ENCODE results near the gene THOC6.

Gene THOC6

GRCh38 chr16:3026003-3026378 lies 2.2 kb downstream of the THOC6 start (continued):
- TF ChIP-seq PRDM6 (tag by site-specific recombination; IDR thresholded peaks at IDR 0.05): no peak
- TF ChIP-seq ZNF354C (tag by site-specific recombination; IDR thresholded peaks at IDR 0.05; ENCODE audit: borderline replicate concordance, low read depth): no peak
- TF ChIP-seq PRDM1 (tag by site-specific recombination; IDR thresholded peaks at IDR 0.05): no peak
- no peak for TF ChIP-seq ZNF292 (tag by site-specific recombination; IDR thresholded peaks at IDR 0.05; ENCODE audit: borderline replicate concordance, low read depth)

GRCh38 chr16:3026609-3027488 lies 3.0 kb downstream of the THOC6 start:
- no peak for TF ChIP-seq ZNF112 (tag by site-specific recombination; IDR thresholded peaks at IDR 0.05)
- Histone ChIP-seq H3K36me3 (ENCODE audit: control insufficient read depth in 2 of 2, insufficient read depth in 1 of 2, low read length in 2 of 2) (peaks cover 0 to 22% of the 10 kb centered on the region in 2 experiments; a peak in 1 of 3 replicates), H3K4me1 (ENCODE audit: control insufficient read depth, insufficient read depth, low read length) (peaks cover 19% of the 10 kb centered on the region), H3K27ac (ENCODE audit: extremely low read depth, low read depth, low read length) (no peak overlapping the region), H3K4me3 (ENCODE audit: low read depth, low read length) (no peak overlapping the region), H3K9me3 (ENCODE audit: control insufficient read depth, insufficient read depth, low read depth, low read length) (no peaks in the 10 kb centered on the region)
- CTCF ChIA-PET: interaction anchor here (0.6 to 9.2 kb wide), 9 partner anchors 8 to 1577 kb away, joined by 3 to 149 read pairs (median 6); partner anchors contain the start of genes BICDL2 and TNFRSF12A
- POLR2A ChIA-PET: interaction anchor here (1.0 to 11.9 kb wide), 8 partner anchors 19 to 145 kb away, joined by 3 to 247 read pairs (median 7); partner anchors contain the start of genes KREMEN2, MMP25 and ZNF213

- Histone ChIP-seq H3K4me1 (ENCODE audit: control insufficient read depth, insufficient read depth, low read length) (peaks cover 14% of the 10 kb centered on the region), H3K9me3 (ENCODE audit: control insufficient read depth, insufficient read depth, low read depth, low read length) (no peaks in the 10 kb centered on the region), H3K4me3 (ENCODE audit: low read depth, low read length) (no peak overlapping the region), H3K27ac (ENCODE audit: extremely low read depth, low read depth, low read length) (no peak overlapping the region), H3K36me3 (ENCODE audit: control insufficient read depth in 2 of 2, insufficient read depth in 1 of 2, low read length in 2 of 2) (peaks cover 0 to 22% of the 10 kb centered on the region in 2 experiments; a peak in 1 of 3 replicates)
- no peak for TF ChIP-seq ZNF416 (tag by site-specific recombination; IDR thresholded peaks at IDR 0.05)
- no peak for TF ChIP-seq ZSCAN30 (tag by site-specific recombination; IDR thresholded peaks at IDR 0.05)
- no peak for TF ChIP-seq ZNF292 (tag by site-specific recombination; IDR thresholded peaks at IDR 0.05; ENCODE audit: borderline replicate concordance, low read depth)
- no peak for TF ChIP-seq KLF9 (tag by site-specific recombination; IDR thresholded peaks at IDR 0.05; ENCODE audit: low read depth)
- TF ChIP-seq ZNF473 (tag by site-specific recombination; IDR thresholded peaks at IDR 0.05): no peak
- no peak for TF ChIP-seq SALL2 (tag by site-specific recombination; IDR thresholded peaks at IDR 0.05; ENCODE audit: borderline replicate concordance)
- no peak for TF ChIP-seq ZNF645 (tag by site-specific recombination; IDR thresholded peaks at IDR 0.05)
- TF ChIP-seq ZNF239 (tag by site-specific recombination; IDR thresholded peaks at IDR 0.05): no peak
- no peak for TF ChIP-seq WT1 (tag by site-specific recombination; IDR thresholded peaks at IDR 0.05)
- no peak for TF ChIP-seq TRIM28 (IDR thresholded peaks at IDR 0.05; ENCODE audit: borderline replicate concordance, low read length)
- no peak for TF ChIP-seq PBX3 (CRISPR knock-in tag; IDR thresholded peaks at IDR 0.05)
- ChIA-PET CTCF (interaction anchor here (0.5 to 9.2 kb wide), 18 partner anchors 8 to 1576 kb away, joined by 3 to 149 read pairs (median 4); partner anchors contain the start of genes BICDL2 and TNFRSF12A), POLR2A (interaction anchor here (0.7 to 11.9 kb wide), 14 partner anchors 7 to 145 kb away, joined by 3 to 247 read pairs (median 6); partner anchors contain the start of genes KREMEN2, MMP25, TNFRSF12A and ZNF205)
Measured at GRCh38 chr16:3027489-3027795, 3.6 kb downstream of the THOC6 start.

Measured in HEK293 (cell line).